Body of pancreas (tissue), 4 donors: ENCODE measurements around the gene ULBP1. TPM values are rescaled to one million over a fixed set of nuclear protein-coding genes. Genes with fewer than 3 reads are reported as not detected.
"Not testable (repeated sequence)": the region's sequence is repeated elsewhere in the genome, so short reads cannot be mapped to it uniquely, and the experiment has no call there.

Experiments
- ATAC-seq: fragments of 150-250 bp; one replicate; pipeline ENCODE4 v1.9.1; 2016
- DNase-seq, 4 donors: peaks; one replicate each; pipeline ENCODE4 v3.0.0-alpha.2; 2019
- H3K27ac ChIP-seq, 4 donors: fragments of 200-600 bp; sonication (generic); 1 replicate in 3 of 4; 2 replicates in 1 of 4; pipeline versions ENCODE4 v1.5.1 to v1.6.1; 2016 to 2019; ENCODE audit warnings: mild to moderate bottlenecking in 1 of 4, mixed read lengths in 1 of 4, moderate library complexity in 1 of 4
- H3K27me3 ChIP-seq, 2 donors: fragments of 200-600 bp; sonication (generic); one replicate each; pipeline ENCODE4 v1.6.0; 2016; ENCODE audit warnings: mild to moderate bottlenecking in 1 of 2
- H3K36me3 ChIP-seq, 2 donors: fragments of 200-600 bp; sonication (generic); replicated peaks in 1 of 2; 2 replicates each; pipeline ENCODE4 v1.5.1; 2016; ENCODE audit warnings: low read depth in 2 of 2; ENCODE audit not compliant: insufficient read depth in 1 of 2
- H3K4me1 ChIP-seq: fragments of 200-600 bp; sonication (generic); one replicate; pipeline ENCODE4 v1.6.0; 2016
- H3K4me3 ChIP-seq, 2 donors: fragments of 200-600 bp; sonication (generic); 1 replicate in 1 of 2; 2 replicates in 1 of 2; pipeline ENCODE4 v1.5.1; 2016 to 2019
- H3K9me3 ChIP-seq, 3 donors: fragments of 200-600 bp; sonication (generic); 1 replicate in 2 of 3; 2 replicates in 1 of 3; pipeline ENCODE4 v1.5.1; 2016
- CTCF ChIP-seq, 7 experiments: fragments of 450-650 bp in 4 of 7; fragments of 200-600 bp in 3 of 7; sonication (generic) in 3 of 7; IDR thresholded peaks; one replicate each; pipeline ENCODE4 v1.5.1; 2016 to 2019; ENCODE audit warnings: antibody characterized with exemption in 7 of 7
- POLR2A ChIP-seq, 3 donors: fragments of 450-650 bp; IDR thresholded peaks; one replicate each; pipeline ENCODE4 v1.6.1; 2016; ENCODE audit warnings: antibody characterized with exemption in 3 of 3, mild to moderate bottlenecking in 2 of 3
- WGBS, 2 donors: methylation state at CpG; one replicate each; pipeline ENCODE4 v1.1.5; 2017; 5-methylcytosine and 5-hydroxymethylcytosine counted together
- intact Hi-C: fragments of 100-400 bp; cut with DNase I; formaldehyde crosslinking; loops from one replicate; pipeline ENCODE4 v1.15.1; 2023
- total RNA-seq, 2 donors: library from RNA; depleted of rRNA; stranded (reverse); fragments of >200 nt; gene quantifications; one replicate each; pipeline ENCODE4 v1.1.0, GENCODE V29; 2016

ULBP1 gene
- total RNA-seq, 2 donors from 2014 or later, result not detected

- DNase-seq (no peak), ATAC-seq (no peak)
- WGBS, 2 donors, result 72 to 75% methylated on average over 6 of the region's 7 CpGs
- peaks cover 6 to 33% of the 10 kb centered on the region in 2 donors for H3K27me3 ChIP-seq
- H3K9me3 ChIP-seq, result no peaks in the 10 kb centered on the region
- no peak overlapping the region for H3K27ac ChIP-seq
- no peaks in the 10 kb centered on the region for H3K36me3 ChIP-seq
- TF ChIP-seq CTCF (IDR thresholded peaks at IDR 0.05), result no peak
- TF ChIP-seq POLR2A (IDR thresholded peaks at IDR 0.05), result no peak
- H3K4me1 ChIP-seq, result peaks cover 25% of the 10 kb centered on the region
- H3K4me3 ChIP-seq, result no peak overlapping the region
- intact Hi-C loops, result no loop called here
These were observed 1.1 kb upstream of the ULBP1 start for GRCh38 chr6:149962461-149963211.

GRCh38 chr6:149963212-149963461, 606 bp upstream of the ULBP1 start:
- H3K9me3 ChIP-seq, result no peaks in the 10 kb centered on the region
- DNase-seq (peak in 1 of 4 donors; percentile 34), ATAC-seq (no peak)
- H3K4me1 ChIP-seq, result peaks cover 25% of the 10 kb centered on the region
- no peak overlapping the region for H3K27ac ChIP-seq
- H3K36me3 ChIP-seq, result no peaks in the 10 kb centered on the region
- WGBS, 2 donors, result 39 to 47% methylated on average over 8 of the region's 8 CpGs
- intact Hi-C loops, result no loop called here
- peak overlapping the region in 1 of 2 donors; percentile 14 for H3K4me3 ChIP-seq
- H3K27me3 ChIP-seq, result peaks cover 6 to 33% of the 10 kb centered on the region in 2 donors
- no peak for TF ChIP-seq CTCF (IDR thresholded peaks at IDR 0.05)

GRCh38 chr6:149964308-149965193, 808 bp downstream of the ULBP1 start:
- intact Hi-C loops, result no loop called here
- H3K9me3 ChIP-seq, result no peaks in the 10 kb centered on the region

DNA sequence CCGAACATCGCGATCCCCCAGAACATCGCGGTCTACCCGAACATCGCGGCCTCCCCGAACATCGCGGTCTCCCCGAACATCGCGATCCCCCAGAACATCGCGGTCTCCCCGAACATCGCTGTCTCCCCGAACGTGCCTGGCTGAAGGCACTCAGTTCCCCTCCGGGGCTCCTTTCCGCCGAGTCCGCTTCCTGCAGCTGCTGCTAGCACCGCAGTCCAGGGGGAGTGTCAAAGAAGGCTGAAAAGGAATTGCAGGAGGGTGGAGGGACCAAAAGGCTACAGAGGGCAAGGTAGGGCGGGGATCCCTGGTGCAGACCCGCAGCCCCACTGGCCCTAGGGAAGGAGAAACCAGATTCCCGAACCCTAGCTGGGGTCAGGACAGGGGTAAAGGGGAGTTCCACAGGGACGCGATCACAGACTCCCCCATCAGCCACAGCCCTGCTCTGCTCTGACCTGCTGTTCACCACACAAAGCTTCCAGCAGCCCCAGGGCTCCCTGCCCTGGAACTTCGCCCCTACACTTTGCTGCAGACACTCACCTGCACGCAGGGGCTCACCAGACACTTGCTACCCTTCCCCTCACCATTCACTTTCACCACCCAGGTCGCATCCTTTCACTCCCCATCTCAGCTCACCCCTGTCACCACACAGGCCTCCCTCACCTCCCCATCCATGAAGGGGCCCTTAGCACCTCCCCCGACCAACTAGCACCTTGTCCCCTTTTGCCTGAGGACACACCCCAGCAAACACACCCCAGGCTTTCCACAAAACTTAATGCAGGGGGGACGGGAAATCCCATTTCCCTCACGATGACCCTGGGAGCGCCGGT, 1.7 kb downstream of the ULBP1 start:
- TF ChIP-seq CTCF (IDR thresholded peaks at IDR 0.05) (no peak), POLR2A (IDR thresholded peaks at IDR 0.05) (no peak)
- WGBS, 2 donors, result 25 to 30% methylated on average over 35 to 38 of the region's 38 CpGs
- Histone ChIP-seq H3K27ac (no peak overlapping the region), H3K4me3 (no peak overlapping the region), H3K9me3 (no peaks in the 10 kb centered on the region), H3K27me3 (peaks cover 6 to 33% of the 10 kb centered on the region in 2 donors), H3K4me1 (peaks cover 25% of the 10 kb centered on the region), H3K36me3 (no peaks in the 10 kb centered on the region)
- ATAC-seq (no peak), DNase-seq (no peak)
- intact Hi-C loops, result no loop called here

More at GRCh38 chr6:149964308-149965193, 808 bp downstream of the ULBP1 start:
- H3K4me3 ChIP-seq, result peak overlapping the region in 1 of 2 donors; percentile 21
- H3K4me1 ChIP-seq, result peaks cover 25% of the 10 kb centered on the region
- DNase-seq (no peak), ATAC-seq (no peak)
- H3K36me3 ChIP-seq, result no peaks in the 10 kb centered on the region
- H3K27me3 ChIP-seq, result peaks cover 6 to 33% of the 10 kb centered on the region in 2 donors
- no peak for TF ChIP-seq CTCF (IDR thresholded peaks at IDR 0.05)
- TF ChIP-seq POLR2A (IDR thresholded peaks at IDR 0.05), result no peak
- H3K27ac ChIP-seq, result no peak overlapping the region
- whole genome bisulfite sequencing, 2 donors, result 2 to 6% methylated on average over 50 to 102 of the region's 103 CpGs

DNA sequence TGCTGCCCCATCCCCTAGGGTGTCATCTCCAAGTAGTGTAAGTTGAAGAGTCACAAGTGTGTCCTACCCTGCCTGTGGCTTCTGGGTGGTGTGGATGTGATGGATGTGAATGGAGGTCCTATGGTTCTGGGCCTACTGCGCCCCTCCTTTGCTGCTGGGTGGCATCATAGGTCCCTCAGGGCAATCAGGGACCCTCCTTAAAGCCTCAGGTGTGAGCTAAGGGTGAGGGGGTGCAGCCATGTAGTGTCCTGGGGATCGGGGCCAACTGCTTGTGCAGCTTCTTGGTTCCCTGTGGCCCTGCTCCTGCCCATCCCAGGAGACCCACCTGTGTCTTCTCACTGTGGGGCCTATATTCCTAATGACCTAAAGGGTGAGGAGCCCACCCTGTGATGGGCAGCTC, 2.6 kb downstream of the ULBP1 start:
- peaks cover 25% of the 10 kb centered on the region for H3K4me1 ChIP-seq
- H3K27me3 ChIP-seq, result peaks cover 6 to 27% of the 10 kb centered on the region in 2 donors

More for the DNA sequence above, 2.6 kb downstream of the ULBP1 start:
- intact Hi-C loops, H3K4me3 ChIP-seq, DNase-seq, H3K9me3 ChIP-seq, ATAC-seq, H3K27ac ChIP-seq, H3K36me3 ChIP-seq: not testable (repeated sequence)
- 86 to 100% methylated on average over 1 to 2 of the region's 2 CpGs for WGBS, 2 donors
